ENCODE measurements around the gene RNF39. TPM values are rescaled to one million over a fixed set of nuclear protein-coding genes. Genes with fewer than 3 reads are reported as not detected.

The RNF39 gene
- total RNA-seq, 6 experiments from 2014 or later, result not detected

DNA sequence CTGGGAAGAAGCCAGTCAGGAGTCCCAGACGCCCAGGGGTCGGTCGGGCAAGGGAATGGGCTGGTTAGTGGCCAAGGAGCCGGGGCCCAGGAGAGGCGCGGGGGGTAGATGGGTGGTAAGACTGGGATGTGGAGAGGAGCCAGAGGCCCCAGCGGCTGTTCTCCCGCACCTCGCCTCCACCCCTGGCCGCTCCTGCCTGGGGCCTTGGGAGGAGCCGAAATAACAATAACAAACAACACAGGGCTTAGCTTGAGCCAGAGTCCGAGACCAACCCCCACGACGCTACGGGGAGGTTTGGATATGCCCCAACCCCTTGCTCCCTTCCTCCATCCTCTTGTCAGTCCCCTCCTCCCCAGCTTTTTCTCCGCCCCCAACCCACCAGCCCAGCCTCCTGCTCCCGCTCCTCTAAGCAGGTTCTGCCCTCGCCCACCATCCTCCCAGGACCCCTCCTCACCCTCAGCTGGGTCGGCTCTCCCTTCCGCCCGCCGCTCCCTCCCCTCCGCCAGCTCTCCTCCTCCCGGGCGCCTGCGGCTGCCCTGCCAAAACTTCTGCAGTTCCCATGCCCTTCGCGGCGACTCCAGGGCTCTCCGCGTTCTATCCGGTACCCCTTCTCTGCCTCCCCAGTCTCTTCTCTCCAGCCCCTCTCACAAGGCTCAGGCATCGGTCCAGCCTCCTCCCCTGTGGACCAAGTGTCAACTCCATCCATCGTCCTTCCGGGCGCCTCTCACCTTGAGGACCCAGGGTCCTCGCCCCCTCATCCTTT lies 1.1 kb downstream of the RNF39 start:
- TF ChIP-seq CTCF (IDR thresholded peaks at IDR 0.05), result no peak
- no peak for TF ChIP-seq POLR2A (IDR thresholded peaks at IDR 0.05)
- DNase-seq, result no peak
- Histone ChIP-seq H3K27ac (no peak overlapping the region), H3K4me3 (no peak overlapping the region), H3K9me3 (no peaks in the 10 kb centered on the region), H3K36me3 (no peaks in the 10 kb centered on the region), H3K27me3 (peaks cover 0 to 9% of the 10 kb centered on the region in 2 donors), H3K4me1 (peaks cover 0 to 19% (median 0%) of the 10 kb centered on the region in 4 donors)
- 3% methylated on average over 29 of the region's 37 CpGs for WGBS (ENCODE audit: insufficient coverage, low coverage, low lambda C conversion rate, missing lambda C conversion rate)
- intact Hi-C loops (cut with DNase I), result no loop called here
- ATAC-seq, result no peak

GRCh38 chr6:30073489-30074235 lies 1.9 kb downstream of the RNF39 start:
- Histone ChIP-seq H3K27me3 (peaks cover 0 to 9% of the 10 kb centered on the region in 2 donors), H3K4me3 (no peak overlapping the region), H3K4me1 (peaks cover 0 to 19% (median 0%) of the 10 kb centered on the region in 4 donors), H3K27ac (no peak overlapping the region), H3K36me3 (no peaks in the 10 kb centered on the region), H3K9me3 (no peaks in the 10 kb centered on the region)
- ATAC-seq, result no peak
- WGBS (ENCODE audit: insufficient coverage, low coverage, low lambda C conversion rate, missing lambda C conversion rate), result 28% methylated on average over 6 of the region's 7 CpGs
- TF ChIP-seq CTCF (IDR thresholded peaks at IDR 0.05) (no peak), POLR2A (IDR thresholded peaks at IDR 0.05) (no peak)
- DNase-seq, result no peak
- intact Hi-C loops (cut with DNase I), result no loop called here

DNA sequence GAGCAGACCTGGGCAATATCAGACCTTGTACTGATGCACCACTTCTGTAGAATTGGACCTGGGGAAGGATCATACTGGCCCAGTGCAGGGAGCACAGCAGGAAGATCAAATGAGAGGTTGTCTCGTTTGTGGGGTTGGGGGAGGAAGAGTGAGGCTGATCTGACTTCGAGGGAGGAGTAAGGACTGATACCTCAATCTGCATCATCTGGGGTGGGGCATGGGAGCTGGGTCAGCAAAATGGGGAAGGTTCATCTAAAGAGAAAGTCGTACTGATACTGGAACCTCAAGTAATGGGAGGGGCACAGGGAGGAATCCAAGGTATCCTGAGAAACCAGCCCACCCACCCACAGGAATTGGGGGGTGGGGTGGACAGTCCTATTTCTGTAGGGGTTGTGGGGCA lies 3.7 kb downstream of the RNF39 start:
- Histone ChIP-seq H3K4me3 (no peak overlapping the region), H3K9me3 (no peaks in the 10 kb centered on the region), H3K4me1 (peaks cover 0 to 27% (median 4%) of the 10 kb centered on the region in 4 donors), H3K36me3 (no peaks in the 10 kb centered on the region), H3K27ac (no peak overlapping the region), H3K27me3 (peaks cover 0 to 9% of the 10 kb centered on the region in 2 donors)
- intact Hi-C loops (cut with DNase I), result no loop called here
- no peak for DNase-seq
- WGBS (ENCODE audit: insufficient coverage, low coverage, low lambda C conversion rate, missing lambda C conversion rate), result 23% methylated on average over 3 of the region's 3 CpGs
- ATAC-seq, result no peak
- no peak for TF ChIP-seq POLR2A (IDR thresholded peaks at IDR 0.05)
- no peak for TF ChIP-seq CTCF (IDR thresholded peaks at IDR 0.05)

DNA sequence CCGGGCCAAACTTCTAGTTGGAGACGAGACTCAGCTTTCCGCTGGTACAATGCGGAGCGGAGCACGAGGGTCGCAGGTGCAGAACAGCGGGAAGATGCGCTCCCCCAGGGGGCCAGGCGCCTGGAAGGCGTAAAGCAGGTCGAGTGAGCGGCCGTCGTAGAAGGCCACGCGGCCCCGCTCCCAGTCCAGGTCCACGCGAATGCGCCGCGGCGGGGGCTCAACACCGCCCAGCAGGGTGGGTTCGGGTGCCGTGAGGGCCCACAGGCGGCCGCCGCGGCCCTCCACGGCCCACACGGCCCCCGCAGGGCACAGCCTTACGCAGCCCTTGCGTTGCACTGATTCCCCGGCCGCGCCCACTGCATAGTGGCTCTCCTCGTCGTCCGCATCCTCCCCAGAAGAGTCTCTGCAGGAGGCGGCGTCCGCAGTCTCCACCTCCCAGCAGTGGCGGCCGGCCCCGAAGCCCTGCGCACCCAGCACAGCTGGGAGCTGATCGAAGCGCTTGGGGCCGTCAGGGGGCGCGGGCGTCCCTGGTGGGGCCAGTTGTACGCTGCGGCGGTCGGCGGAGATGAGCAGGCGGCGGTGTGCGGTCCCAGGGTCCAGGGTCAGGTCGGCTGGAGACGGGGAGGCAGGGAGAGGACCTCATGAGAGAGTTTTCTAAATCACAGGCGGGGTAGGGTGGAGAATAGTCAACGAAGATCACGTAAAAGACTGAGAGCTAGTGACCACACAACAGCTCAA lies 4.3 kb downstream of the RNF39 start:
- Histone ChIP-seq H3K27me3 (peaks cover 0 to 9% of the 10 kb centered on the region in 2 donors), H3K4me3 (no peak overlapping the region), H3K27ac (no peak overlapping the region), H3K9me3 (no peaks in the 10 kb centered on the region), H3K36me3 (no peaks in the 10 kb centered on the region), H3K4me1 (peaks cover 0 to 29% (median 4%) of the 10 kb centered on the region in 4 donors)
- no peak for ATAC-seq
- intact Hi-C loops (cut with DNase I), result no loop called here
- peak in 2 of 3 donors; percentile 47 to 55 for DNase-seq
- 31% methylated on average over 20 of the region's 68 CpGs for WGBS (ENCODE audit: insufficient coverage, low coverage, low lambda C conversion rate, missing lambda C conversion rate)
- TF ChIP-seq POLR2A (IDR thresholded peaks at IDR 0.05) (no peak), CTCF (IDR thresholded peaks at IDR 0.05) (no peak)
